Femur (tissue), 1 donor: ENCODE results near the gene GABRE.
A peak's percentile ranks its signal among the peaks of the same experiment; 100 is the strongest.

ENCODE experiments used
- DNase-seq: peaks from one replicate; pipeline ENCODE4 v3.0.0-alpha.2; 2017

GABRE gene

GRCh38 chrX:151974336-151975227 is at the start of gene GABRE:
TSS of gene GABRE (minus strand) at chrX:151974676. CDS start at chrX:151974625, 51 bp downstream.
- peak; percentile 82 for DNase-seq

GRCh38 chrX:152020888-152021287 is 46.4 kb upstream of the GABRE start:
- no peak for DNase-seq

- no peak for DNase-seq
Observed at GRCh38 chrX:151999813-152000212, 25.3 kb upstream of the GABRE start.

GRCh38 chrX:151997539-151997938 is 23.1 kb upstream of the GABRE start:
- DNase-seq = no peak

GRCh38 chrX:151996347-151996746 is 21.9 kb upstream of the GABRE start:
- DNase-seq = no peak

- no peak for DNase-seq
Observed at GRCh38 chrX:151994476-151994875, 20.0 kb upstream of the GABRE start.

- DNase-seq = no peak
Observed at GRCh38 chrX:151988706-151989299, 14.3 kb upstream of the GABRE start.

GRCh38 chrX:151987108-151987507 is 12.6 kb upstream of the GABRE start:
- DNase-seq = no peak

- no peak for DNase-seq
Observed at GRCh38 chrX:151985955-151986354, 11.5 kb upstream of the GABRE start.

GRCh38 chrX:151985531-151985930 is 11.1 kb upstream of the GABRE start:
- no peak for DNase-seq

GRCh38 chrX:151984902-151985301 is 10.4 kb upstream of the GABRE start:
- DNase-seq = no peak

GRCh38 chrX:151984328-151984727 is 9.9 kb upstream of the GABRE start:
- no peak for DNase-seq

GRCh38 chrX:151983186-151983585 is 8.7 kb upstream of the GABRE start:
- no peak for DNase-seq

GRCh38 chrX:151982222-151982621 is 7.7 kb upstream of the GABRE start:
- DNase-seq = no peak

GRCh38 chrX:151981129-151981528 is 6.7 kb upstream of the GABRE start:
- no peak for DNase-seq

GRCh38 chrX:151977923-151978322 is 3.4 kb upstream of the GABRE start:
- DNase-seq = no peak

GRCh38 chrX:151977009-151977408 is 2.5 kb upstream of the GABRE start:
- DNase-seq = no peak

- DNase-seq = no peak
Observed at GRCh38 chrX:151975736-151976275, 1.3 kb upstream of the GABRE start.

- DNase-seq = no peak
Observed at GRCh38 chrX:151975228-151975593, 735 bp upstream of the GABRE start.

GRCh38 chrX:151973851-151974335 is 583 bp downstream of the GABRE start:
- DNase-seq = peak; percentile 40

- no peak for DNase-seq
Observed at GRCh38 chrX:151973060-151973661, 1.3 kb downstream of the GABRE start.

GRCh38 chrX:151970661-151971060 is 3.8 kb downstream of the GABRE start:
- DNase-seq = peak; percentile 65

- DNase-seq = no peak
Observed at GRCh38 chrX:151970027-151970426, 4.4 kb downstream of the GABRE start.

- DNase-seq = no peak
Observed at GRCh38 chrX:151966236-151966635, 8.2 kb downstream of the GABRE start.
